Ascending aorta (tissue), 2 donors: ENCODE results near the gene SERPINA10. TPM values are rescaled to one million over a fixed set of nuclear protein-coding genes. Genes with fewer than 3 reads are reported as not detected.
"Not testable (repeated sequence)": the region's sequence is repeated elsewhere in the genome, so short reads cannot be mapped to it uniquely, and the experiment has no call there.

Source experiments
- DNase-seq, 2 donors: peaks; one replicate each; pipeline ENCODE4 v3.0.0-alpha.2; 2019; ENCODE audit warnings: low spot score in 2 of 2
- H3K27ac ChIP-seq, 2 donors: fragments of 200-600 bp; sonication (generic); one replicate each; pipeline ENCODE4 v1.5.1; 2016 to 2017; ENCODE audit warnings: mild to moderate bottlenecking in 1 of 2
- H3K27me3 ChIP-seq: fragments of 200-600 bp; sonication (generic); one replicate; pipeline ENCODE4 v1.5.1; 2017
- H3K36me3 ChIP-seq, 2 donors: fragments of 200-600 bp; sonication (generic); one replicate each; pipeline ENCODE4 v1.5.1; 2016
- H3K4me1 ChIP-seq, 2 donors: fragments of 200-600 bp; sonication (generic); one replicate each; pipeline ENCODE4 v1.5.1; 2016 to 2017; ENCODE audit warnings: mild to moderate bottlenecking in 1 of 2
- H3K4me3 ChIP-seq, 2 donors: fragments of 200-600 bp; sonication (generic); one replicate each; pipeline ENCODE4 v1.5.1; 2016 to 2017; ENCODE audit warnings: mild to moderate bottlenecking in 1 of 2
- H3K9me3 ChIP-seq, 2 donors: fragments of 200-600 bp; sonication (generic); one replicate each; pipeline ENCODE4 v1.5.1; 2016
- CTCF ChIP-seq, 3 experiments: fragments of 200-600 bp in 2 of 3; fragments of 450-650 bp in 1 of 3; sonication (generic) in 2 of 3; IDR thresholded peaks; one replicate each; pipeline ENCODE4 v1.5.1; 2016 to 2019; ENCODE audit warnings: antibody characterized with exemption in 3 of 3, mild to moderate bottlenecking in 1 of 3, moderate library complexity in 1 of 3
- intact Hi-C: fragments of 100-400 bp; cut with DNase I; formaldehyde crosslinking; loops from one replicate; pipeline ENCODE4 v1.15.1; 2023
- total RNA-seq: library from RNA; depleted of rRNA; stranded (reverse); fragments of >200 nt; gene quantifications from one replicate; pipeline ENCODE4 v1.1.0, GENCODE V29; 2016

SERPINA10 gene
- total RNA-seq, 1 donor from 2014 or later, result not detected

GRCh38 chr14:94305620-94306019 lies 12.6 kb upstream of the SERPINA10 start:
- Histone ChIP-seq H3K36me3 (no peaks in the 10 kb centered on the region), H3K9me3 (no peaks in the 10 kb centered on the region), H3K27me3 (no peaks in the 10 kb centered on the region), H3K4me1 (no peaks in the 10 kb centered on the region), H3K27ac (no peak overlapping the region), H3K4me3 (no peak overlapping the region)
- no peak for TF ChIP-seq CTCF (IDR thresholded peaks at IDR 0.05)
- intact Hi-C loops, result no loop called here
- DNase-seq, result no peak

- no peak for DNase-seq
- Histone ChIP-seq H3K9me3 (no peaks in the 10 kb centered on the region), H3K4me1 (no peaks in the 10 kb centered on the region), H3K36me3 (no peaks in the 10 kb centered on the region), H3K27ac (no peak overlapping the region), H3K4me3 (no peak overlapping the region), H3K27me3 (no peaks in the 10 kb centered on the region)
- TF ChIP-seq CTCF (IDR thresholded peaks at IDR 0.05), result no peak
- intact Hi-C loops, result no loop called here
Measured at GRCh38 chr14:94304243-94304642, 11.2 kb upstream of the SERPINA10 start.

- DNase-seq, result no peak
- intact Hi-C loops, result no loop called here
- no peak for TF ChIP-seq CTCF (IDR thresholded peaks at IDR 0.05)
Measured at GRCh38 chr14:94303111-94303510, 10.0 kb upstream of the SERPINA10 start.

GRCh38 chr14:94298130-94298529 lies 5.1 kb upstream of the SERPINA10 start:
- Histone ChIP-seq H3K4me3 (no peak overlapping the region), H3K27me3 (no peaks in the 10 kb centered on the region), H3K4me1 (no peaks in the 10 kb centered on the region), H3K9me3 (no peaks in the 10 kb centered on the region), H3K27ac (no peak overlapping the region), H3K36me3 (no peaks in the 10 kb centered on the region)
- DNase-seq, result no peak
- no peak for TF ChIP-seq CTCF (IDR thresholded peaks at IDR 0.05)
- intact Hi-C loops, result no loop called here

More at GRCh38 chr14:94303111-94303510, 10.0 kb upstream of the SERPINA10 start:
- Histone ChIP-seq H3K4me3 (no peak overlapping the region), H3K27ac (no peak overlapping the region), H3K27me3 (no peaks in the 10 kb centered on the region), H3K36me3 (no peaks in the 10 kb centered on the region), H3K4me1 (no peaks in the 10 kb centered on the region), H3K9me3 (no peaks in the 10 kb centered on the region)

GRCh38 chr14:94296181-94296545 lies 3.1 kb upstream of the SERPINA10 start:
- H3K36me3 ChIP-seq, intact Hi-C loops, H3K27me3 ChIP-seq, H3K4me1 ChIP-seq, H3K9me3 ChIP-seq, H3K27ac ChIP-seq, DNase-seq, H3K4me3 ChIP-seq: not testable (repeated sequence)

GRCh38 chr14:94295360-94296180 lies 2.5 kb upstream of the SERPINA10 start:
- H3K27me3 ChIP-seq, result no peaks in the 10 kb centered on the region
- no peak overlapping the region for H3K27ac ChIP-seq
- H3K4me3 ChIP-seq, result no peak overlapping the region
- DNase-seq, result no peak
- H3K36me3 ChIP-seq, result no peaks in the 10 kb centered on the region
- no peak for TF ChIP-seq CTCF (IDR thresholded peaks at IDR 0.05)
- H3K4me1 ChIP-seq, result no peaks in the 10 kb centered on the region
- intact Hi-C loops, result no loop called here
- no peaks in the 10 kb centered on the region for H3K9me3 ChIP-seq
